HuH-7.5 (cell line): ENCODE measurements around the gene LRRC66.

Source experiments
- DNase-seq: peaks from one replicate; pipeline ENCODE4 v3.0.0; 2011; ENCODE audit warnings: low spot score

The LRRC66 gene

GRCh38 chr4:52010986-52011385 is 9.2 kb downstream of the LRRC66 start:
- no peak for DNase-seq

- DNase-seq: no peak
Observed at GRCh38 chr4:52006887-52007286, 13.3 kb downstream of the LRRC66 start.

DNA sequence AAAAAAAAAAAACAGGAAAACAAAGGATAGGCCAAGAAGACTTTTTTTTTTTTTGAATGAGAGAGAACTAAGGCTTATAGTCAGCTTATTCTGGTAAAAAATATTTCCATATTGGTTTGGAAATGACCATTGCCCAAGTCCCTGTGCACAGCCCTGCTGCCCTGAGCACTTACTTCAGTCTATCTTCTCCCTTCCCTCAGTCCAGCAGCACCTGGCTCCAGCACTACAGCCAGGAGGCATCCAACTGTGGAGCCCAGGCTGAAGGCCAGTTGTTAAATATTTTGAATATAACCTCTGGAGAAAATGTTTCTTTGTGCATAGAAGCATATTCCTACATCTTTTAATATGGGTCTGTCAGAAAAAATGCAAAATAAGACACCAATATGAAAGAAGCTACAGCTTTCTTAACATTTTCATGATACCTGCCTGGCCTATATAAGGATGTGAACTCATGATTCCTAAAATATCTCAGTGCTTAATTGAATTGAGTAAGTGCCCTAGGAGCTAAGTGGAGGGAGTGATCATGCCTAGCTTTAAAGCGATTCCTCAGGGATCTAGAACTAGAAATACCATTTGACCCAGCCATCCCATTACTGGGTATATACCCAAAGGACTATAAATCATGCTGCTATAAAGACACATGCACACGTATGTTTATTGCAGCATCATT is 14.4 kb downstream of the LRRC66 start:
- no peak for DNase-seq

- no peak for DNase-seq
Observed at GRCh38 chr4:52004414-52004813, 15.7 kb downstream of the LRRC66 start.

DNA sequence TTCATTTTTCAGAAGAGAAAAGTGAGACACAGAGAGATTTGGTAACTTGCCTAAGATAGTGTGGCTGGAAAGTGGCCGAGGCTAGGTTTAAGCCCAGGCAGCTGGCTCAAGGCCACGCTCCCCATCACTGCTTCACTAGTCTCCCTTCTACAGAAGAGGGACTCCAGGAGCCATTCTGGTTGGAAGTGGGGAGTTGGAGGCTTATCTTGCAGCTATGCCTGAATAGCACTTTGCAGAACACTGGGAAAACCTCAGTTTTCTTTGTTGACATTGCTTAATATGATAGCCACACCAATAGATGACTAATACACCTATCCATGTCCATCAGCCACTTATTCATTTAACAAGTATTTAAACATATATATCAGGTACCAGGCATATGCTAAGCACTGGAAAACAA is 18.5 kb downstream of the LRRC66 start:
- DNase-seq: no peak

GRCh38 chr4:51999250-51999649 is 20.9 kb downstream of the LRRC66 start:
- DNase-seq: no peak

GRCh38 chr4:51998837-51999236 is 21.3 kb downstream of the LRRC66 start:
- no peak for DNase-seq

DNA sequence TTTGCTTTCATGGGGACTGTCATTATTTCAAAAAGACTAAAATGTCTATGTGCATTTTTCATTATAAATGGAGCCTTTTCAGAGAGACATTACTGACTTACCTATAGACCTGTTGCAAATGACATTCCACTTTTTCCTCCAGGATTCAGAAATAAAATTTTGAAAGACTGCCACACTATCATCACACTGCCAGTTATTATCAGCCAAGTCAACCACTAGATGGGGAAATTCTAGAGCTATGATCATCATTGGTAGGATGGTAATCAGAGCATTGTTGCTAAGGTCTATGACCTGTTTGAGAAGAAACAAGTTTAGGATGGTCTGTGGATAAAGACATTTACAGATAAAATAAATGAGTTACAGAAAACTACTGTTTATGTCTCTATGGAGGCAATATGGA is 22.5 kb downstream of the LRRC66 start:
- DNase-seq: no peak

- no peak for DNase-seq
Observed at GRCh38 chr4:51995647-51996220, 24.4 kb downstream of the LRRC66 start.

DNA sequence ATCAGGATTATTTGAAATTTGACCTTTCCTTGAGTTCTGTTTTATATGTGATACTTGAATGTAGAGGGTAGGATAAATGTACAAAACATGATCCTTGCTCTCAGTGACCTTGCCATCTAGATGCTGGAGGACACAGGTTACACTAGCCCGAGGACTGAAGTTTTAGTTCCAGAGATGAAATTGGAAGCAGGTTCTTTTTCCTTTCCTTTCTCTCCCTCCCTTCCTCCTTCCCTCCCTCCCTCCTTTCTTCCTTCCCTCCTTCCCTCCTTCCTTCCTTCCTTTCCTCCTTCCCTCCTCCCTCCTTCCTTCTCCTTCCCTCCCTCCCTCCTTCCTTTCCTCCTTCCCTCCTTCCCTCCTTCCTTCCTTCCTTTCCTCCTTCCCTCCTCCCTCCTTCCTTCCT is 54.3 kb downstream of the LRRC66 start:
- no peak for DNase-seq

DNA sequence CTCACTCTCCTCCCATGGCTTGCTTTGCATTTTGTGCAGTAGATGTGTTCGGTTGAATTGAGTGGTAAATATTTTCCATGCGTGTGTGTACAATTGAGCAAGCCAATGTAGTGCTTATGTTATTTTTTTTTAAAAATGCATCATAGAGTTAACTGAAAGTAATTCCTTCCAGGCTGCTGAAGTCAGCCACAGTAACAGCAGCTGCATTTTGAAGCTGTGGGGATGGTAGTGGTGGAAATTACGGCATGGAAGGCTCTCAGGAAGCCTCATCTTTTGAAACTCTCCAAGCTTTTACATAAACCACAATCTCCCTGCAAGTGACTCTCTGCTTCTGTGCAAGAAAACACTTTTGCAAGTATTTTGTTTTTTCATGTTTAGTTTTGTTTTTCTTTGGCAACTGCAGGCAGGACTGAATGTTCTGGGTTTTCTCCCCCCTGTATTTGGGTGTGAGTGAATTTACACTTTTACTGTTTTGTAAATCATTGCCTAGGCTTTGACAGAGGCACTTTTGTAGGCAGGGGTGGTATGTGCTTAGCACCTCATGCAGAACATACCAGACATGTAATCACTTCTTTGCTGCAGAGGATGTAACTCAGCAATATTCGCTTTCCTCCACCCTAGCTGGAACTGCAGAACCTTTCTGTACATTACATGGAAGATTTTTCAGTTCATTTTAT is 56.2 kb downstream of the LRRC66 start:
- DNase-seq: peak; percentile 32

GRCh38 chr4:51960486-51960885 is 59.7 kb downstream of the LRRC66 start:
- no peak for DNase-seq

DNA sequence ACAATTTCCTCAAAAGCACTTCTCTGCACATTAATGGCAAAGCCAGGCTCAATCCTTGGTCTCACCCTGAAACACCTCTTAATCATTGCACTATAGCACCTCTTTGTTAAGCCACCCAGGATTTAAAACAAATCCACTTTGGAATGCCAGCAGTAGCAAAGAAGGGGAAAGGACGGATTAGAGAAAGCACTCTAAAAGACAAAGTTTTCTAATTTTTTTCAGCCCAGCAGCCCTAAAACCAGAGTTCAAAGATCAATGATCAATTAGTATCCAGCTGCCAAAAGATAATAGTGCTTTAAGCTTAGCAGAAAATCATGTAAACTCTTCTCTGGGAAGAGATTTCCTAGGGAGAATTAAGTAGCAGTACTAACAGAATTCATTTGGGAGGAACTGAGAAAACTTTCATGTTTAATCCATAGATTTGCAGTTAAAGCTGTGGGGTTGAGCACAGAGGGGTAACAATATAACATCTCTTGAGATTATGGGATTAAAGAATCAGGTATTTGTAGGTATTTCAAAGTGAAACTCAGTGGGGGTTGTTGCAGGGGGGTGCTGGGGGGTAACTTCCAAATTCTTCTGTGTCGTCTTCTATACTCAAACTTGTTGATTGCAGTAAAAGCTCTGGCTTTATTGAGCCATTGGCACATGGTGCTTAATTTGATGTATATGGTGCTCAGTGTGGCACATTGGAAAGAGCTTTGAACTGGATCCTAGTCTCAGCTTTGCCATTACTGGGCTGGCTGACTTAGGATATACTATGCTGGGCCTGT is 61.8 kb downstream of the LRRC66 start:
- DNase-seq: no peak
